Body of pancreas (tissue), 4 donors: ENCODE data around the gene CYBB.

Experiments used
- CTCF ChIP-seq, 7 experiments: fragments of 450-650 bp in 4 of 7; fragments of 200-600 bp in 3 of 7; sonication (generic) in 3 of 7; IDR thresholded peaks; one replicate each; pipeline ENCODE4 v1.5.1; 2016 to 2019; ENCODE audit warnings: antibody characterized with exemption in 7 of 7
- POLR2A ChIP-seq, 3 donors: fragments of 450-650 bp; IDR thresholded peaks; one replicate each; pipeline ENCODE4 v1.6.1; 2016; ENCODE audit warnings: antibody characterized with exemption in 3 of 3, mild to moderate bottlenecking in 2 of 3

GRCh38 chrX:37759878-37760418, 19.9 kb upstream of the CYBB start:
- TF ChIP-seq CTCF (IDR thresholded peaks at IDR 0.05) (no peak), POLR2A (IDR thresholded peaks at IDR 0.05) (no peak)
